IPS-18c (cell line): ENCODE measurements around the gene KLHL1.
"Not testable (repeated sequence)": the region's sequence is repeated elsewhere in the genome, so short reads cannot be mapped to it uniquely, and the experiment has no call there.

Experiments
- H3K4me3 ChIP-seq: 2 replicates; pipeline ENCODE4 v1.7.0; 2013; ENCODE audit warnings: low read depth, mild to moderate bottlenecking, low read length, moderate library complexity; ENCODE audit not compliant: insufficient read depth
- H3K9me3 ChIP-seq: one replicate; pipeline ENCODE4 v1.6.1; 2013; ENCODE audit warnings: mild to moderate bottlenecking, low read length, moderate library complexity; ENCODE audit not compliant: control insufficient read depth, insufficient read depth

KLHL1 gene, protein sequence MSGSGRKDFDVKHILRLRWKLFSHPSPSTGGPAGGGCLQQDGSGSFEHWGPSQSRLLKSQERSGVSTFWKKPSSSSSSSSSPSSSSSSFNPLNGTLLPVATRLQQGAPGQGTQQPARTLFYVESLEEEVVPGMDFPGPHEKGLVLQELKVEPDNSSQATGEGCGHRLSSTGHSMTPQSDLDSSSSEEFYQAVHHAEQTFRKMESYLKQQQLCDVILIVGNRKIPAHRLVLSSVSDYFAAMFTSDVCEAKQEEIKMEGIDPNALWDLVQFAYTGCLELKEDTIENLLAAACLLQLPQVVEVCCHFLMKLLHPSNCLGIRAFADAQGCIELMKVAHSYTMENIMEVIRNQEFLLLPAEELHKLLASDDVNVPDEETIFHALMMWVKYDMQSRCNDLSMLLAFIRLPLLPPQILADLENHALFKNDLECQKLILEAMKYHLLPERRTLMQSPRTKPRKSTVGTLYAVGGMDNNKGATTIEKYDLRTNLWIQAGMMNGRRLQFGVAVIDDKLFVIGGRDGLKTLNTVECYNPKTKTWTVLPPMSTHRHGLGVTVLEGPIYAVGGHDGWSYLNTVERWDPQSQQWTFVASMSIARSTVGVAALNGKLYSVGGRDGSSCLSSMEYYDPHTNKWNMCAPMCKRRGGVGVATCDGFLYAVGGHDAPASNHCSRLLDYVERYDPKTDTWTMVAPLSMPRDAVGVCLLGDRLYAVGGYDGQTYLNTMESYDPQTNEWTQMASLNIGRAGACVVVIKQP

DNA sequence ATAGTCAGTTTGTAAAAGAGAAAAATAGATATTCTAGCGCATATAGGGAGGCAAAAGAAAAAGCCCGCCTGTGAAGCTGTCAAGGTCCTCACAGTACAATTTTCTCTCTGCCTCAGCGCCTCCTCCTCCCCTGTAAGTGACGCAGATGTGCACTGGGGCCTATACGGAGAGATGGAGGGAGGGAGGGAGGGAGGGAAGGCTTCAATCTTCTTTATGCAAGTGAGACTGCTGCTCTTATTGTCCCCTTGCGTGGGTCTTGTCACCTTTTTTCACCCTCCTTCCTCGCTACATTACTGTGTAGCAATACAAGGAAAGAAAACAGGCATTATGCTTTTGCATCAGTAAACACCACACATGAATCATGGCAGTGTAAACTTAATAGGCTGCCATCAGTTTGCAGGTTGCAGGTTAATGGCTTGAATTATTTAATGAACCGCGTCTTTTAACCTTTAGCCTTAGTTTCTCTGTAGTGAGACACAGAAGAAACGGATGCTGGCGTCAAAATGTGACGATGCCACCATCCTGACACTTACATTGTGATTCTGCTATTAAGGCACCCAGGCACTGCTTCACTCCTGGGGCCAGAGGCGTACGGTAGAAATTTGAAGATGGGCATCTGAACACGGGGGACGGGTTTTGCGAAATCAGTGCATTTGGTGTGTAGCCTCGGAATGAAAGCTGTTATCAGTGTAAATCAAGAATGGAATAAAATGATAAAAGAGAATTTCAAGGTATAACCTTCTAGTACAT is at the start of gene KLHL1:
Gene KLHL1 (minus strand): TSS at position 97 of the 750 bp plus-strand sequence. CDS start 753 bp downstream, outside the sequence.
- Histone ChIP-seq H3K9me3 (no peaks in the 10 kb centered on the region), H3K4me3 (peak within 1 kb of the TSS; percentile 46)

DNA sequence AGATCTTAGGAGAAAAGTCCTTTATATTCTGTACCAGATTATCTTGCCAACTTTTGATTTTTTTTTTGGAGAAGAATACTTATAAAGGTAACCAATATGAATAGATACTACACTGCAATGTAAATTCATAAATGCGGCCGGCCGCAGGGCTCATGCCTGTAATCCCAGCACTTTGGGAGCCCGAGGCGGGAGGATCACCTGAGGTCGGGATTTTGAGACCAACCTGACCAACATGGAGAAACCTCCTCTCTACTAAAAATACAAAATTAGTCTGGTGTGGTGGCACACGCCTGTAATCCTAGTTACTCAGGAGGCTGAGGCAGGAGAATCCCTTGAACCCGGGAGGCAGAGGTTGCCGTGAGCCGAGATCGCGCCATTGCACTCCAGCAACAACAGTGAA is 34.4 kb upstream of the KLHL1 start:
- not testable (repeated sequence) for H3K9me3 ChIP-seq

DNA sequence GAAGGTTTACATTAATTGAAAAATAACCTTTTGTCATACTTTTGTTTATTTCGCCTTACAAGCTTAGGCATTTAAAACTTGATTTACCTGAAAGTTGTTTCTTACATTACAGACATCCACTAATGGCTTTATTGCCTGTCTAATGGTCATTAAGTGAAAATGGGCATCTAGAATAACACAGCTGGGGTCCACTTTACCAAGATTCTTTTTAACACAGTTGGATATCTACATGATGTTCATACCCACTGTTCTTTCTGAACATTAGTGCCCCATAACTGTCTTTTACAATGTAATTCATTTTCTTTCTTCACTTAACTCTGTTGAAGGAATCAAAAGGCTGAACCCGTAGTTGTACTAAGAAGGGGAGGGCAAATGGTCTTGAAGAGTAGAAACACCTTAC is 19.8 kb upstream of the KLHL1 start:
- H3K4me3 ChIP-seq = no peak overlapping the region
- no peaks in the 10 kb centered on the region for H3K9me3 ChIP-seq

More for the DNA sequence above, 34.4 kb upstream of the KLHL1 start:
- H3K4me3 ChIP-seq = not testable (repeated sequence)

DNA sequence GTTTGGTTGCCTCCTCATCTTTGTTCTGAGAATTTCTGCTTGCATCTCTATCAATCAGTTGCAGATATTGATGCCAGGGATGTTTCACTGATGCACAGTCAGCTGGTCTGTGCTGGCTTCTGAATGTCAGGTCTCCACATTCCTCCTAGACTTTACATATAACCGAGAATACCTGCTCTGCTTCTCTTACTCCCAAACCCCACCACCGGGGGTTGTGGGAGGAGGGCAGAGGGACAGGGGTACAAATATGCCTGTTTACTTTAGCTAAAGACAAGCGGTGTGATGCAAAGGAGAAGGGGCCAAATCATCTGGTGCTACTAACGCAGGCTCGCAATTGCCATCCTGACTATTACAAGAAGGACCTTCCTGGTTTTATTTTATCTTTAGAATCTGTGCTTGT is 17.4 kb upstream of the KLHL1 start:
- Histone ChIP-seq H3K4me3 (no peak overlapping the region), H3K9me3 (no peaks in the 10 kb centered on the region)

DNA sequence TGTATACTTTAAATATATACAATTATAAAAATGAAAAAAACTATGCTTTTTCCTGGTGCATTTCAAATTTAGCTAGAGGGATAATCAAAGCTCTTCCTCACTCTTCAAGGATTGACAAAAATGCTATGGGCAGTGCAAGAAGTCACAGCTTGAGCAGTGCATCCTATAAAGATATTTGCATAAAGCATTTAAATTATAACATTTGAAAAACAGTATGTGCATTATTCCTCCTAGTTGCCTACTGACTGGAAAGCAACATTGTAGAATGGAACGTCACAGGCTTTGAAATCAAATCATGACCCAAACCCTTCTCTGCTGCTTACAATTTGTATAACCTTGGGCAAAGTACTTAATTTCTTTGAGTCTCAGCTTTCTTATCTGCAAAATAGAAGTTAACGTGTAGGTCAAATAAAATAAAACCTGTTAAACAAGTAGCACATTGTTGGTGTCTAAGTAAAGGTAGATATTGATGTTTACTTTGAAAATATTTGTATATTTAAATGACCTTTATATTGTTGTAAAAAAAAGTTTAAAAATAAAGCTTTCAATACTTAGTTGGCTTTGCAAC is 9.2 kb upstream of the KLHL1 start:
- no peak overlapping the region for H3K4me3 ChIP-seq
- no peaks in the 10 kb centered on the region for H3K9me3 ChIP-seq

DNA sequence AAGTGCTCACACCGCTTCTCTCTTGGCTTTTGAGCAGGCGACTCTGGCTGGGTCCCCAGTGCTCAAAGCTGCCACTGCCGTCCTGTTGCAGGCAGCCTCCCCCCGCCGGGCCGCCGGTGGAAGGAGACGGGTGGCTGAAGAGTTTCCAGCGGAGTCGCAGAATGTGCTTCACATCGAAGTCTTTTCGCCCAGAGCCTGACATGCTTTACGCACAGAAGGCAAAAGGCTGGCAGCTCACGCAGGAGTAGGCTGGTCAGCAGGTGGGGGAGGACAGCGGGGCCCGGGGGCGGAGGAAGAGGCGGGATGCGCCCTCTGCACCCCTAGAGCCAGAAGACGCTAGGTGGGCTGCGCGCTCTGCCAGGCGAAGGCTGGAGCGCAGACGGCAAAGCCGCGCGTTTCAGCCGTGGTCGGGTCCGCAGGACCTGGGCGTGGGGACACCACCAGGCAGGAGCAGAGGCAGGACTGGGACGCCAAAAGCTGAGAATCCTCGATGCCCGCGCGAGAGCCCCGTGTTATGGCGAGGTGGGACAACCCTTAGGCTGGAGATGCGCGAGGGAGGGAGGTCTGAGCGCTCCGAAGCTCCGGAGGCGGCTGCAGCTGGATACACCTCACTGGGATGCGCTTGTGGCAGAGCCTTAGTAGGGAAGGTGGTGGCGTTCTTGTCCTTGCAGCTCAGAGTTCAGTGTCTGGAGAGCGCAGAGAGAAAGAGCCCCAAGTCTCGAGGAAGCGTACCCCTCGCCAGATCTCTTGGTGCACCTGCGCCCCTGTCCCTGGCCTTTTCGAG is 562 bp downstream of the KLHL1 start, which contains the start of gene ATXN8OS:
Gene ATXN8OS (plus strand): TSS at position 329 of the 784 bp plus-strand sequence.
- peak within 1 kb of the TSS; percentile 46 for H3K4me3 ChIP-seq

DNA sequence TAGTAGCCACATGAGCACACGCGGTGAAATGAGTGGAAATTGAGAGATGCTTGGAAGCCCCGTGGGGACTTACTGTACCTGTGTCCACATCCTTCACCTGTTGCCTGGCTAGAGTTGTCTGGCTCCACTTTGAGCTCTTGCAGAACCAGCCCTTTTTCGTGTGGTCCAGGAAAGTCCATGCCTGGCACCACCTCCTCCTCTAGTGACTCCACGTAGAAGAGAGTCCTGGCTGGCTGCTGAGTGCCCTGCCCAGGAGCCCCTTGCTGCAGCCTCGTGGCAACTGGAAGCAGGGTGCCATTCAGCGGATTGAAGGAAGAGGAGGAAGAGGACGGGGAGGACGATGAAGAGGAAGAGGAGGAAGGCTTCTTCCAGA is 1.1 kb downstream of the KLHL1 start:
- no peaks in the 10 kb centered on the region for H3K9me3 ChIP-seq
- H3K4me3 ChIP-seq = peak overlapping the region; percentile 46; the same call in 1 of the 2 replicates

More for the DNA sequence above, 562 bp downstream of the KLHL1 start, which contains the start of gene ATXN8OS:
- H3K9me3 ChIP-seq = no peaks in the 10 kb centered on the region

DNA sequence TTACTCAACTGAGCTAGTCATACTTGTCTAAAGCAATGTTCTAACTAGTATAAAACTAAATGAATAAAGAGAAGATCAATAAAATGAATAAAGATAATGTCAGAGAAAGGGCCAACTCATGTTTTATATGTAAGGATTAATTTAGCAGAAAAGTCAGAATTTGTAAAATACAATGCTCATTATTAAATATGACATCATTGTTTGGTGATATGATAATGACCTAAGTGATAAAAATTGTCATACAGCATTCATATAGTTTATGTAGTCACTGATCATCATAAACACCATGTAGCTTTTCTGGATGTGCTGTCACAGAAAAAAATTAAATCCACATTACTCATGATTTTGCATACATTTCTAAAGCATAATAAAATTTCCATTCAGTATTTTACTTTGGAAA is 3.8 kb downstream of the KLHL1 start:
- Histone ChIP-seq H3K9me3 (no peaks in the 10 kb centered on the region), H3K4me3 (no peak overlapping the region)

DNA sequence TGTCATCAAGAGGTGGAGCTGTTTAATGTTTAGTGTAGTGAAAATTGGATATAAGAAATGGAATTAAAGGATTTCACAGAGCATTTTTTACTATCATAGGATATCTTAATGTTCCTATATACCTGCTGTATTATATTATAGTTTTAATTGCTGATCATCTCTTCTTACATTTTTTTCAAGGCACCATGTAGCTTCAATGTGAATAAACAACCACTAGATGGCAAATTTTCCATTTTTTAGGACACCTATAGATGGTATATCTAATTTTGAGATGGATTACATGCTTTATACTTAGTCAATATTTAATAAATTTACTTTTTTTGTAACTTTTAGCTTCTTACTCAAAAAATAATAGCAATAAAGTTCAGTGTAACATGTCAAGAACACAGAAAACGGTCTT is 9.6 kb downstream of the KLHL1 start:
- H3K9me3 ChIP-seq = no peaks in the 10 kb centered on the region
- H3K4me3 ChIP-seq = no peak overlapping the region

DNA sequence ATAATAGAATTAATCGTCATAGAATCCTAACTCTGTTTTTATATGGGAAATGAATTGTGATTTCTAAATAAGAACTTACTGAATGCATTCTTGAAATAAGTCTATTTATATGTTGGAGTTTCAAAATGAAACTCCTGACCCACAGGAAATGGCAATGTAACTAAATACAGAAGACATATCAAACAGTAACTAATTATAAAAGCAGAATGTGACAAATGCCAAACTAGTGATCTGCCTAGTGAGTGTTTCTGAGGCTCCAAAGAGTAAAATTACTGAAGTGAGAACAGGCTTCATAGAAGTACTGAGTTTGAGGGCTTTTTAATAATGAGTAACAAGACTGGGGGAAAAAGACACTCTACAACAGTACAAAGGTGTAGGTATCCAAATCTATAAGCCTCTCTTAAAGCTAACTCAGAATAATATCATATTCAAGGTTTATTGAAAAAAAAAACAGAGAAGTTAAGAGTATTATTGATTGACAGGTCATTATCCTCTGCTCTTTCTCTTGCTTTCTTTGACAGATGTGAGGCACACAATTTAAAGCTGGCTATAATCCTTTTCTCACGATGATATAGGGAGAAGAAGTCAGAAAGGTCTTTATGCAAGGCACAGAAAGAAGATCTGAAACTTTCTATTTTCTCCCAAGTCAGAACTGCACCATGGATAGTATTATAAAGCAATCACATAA is 18.1 kb downstream of the KLHL1 start:
- H3K9me3 ChIP-seq = no peaks in the 10 kb centered on the region

DNA sequence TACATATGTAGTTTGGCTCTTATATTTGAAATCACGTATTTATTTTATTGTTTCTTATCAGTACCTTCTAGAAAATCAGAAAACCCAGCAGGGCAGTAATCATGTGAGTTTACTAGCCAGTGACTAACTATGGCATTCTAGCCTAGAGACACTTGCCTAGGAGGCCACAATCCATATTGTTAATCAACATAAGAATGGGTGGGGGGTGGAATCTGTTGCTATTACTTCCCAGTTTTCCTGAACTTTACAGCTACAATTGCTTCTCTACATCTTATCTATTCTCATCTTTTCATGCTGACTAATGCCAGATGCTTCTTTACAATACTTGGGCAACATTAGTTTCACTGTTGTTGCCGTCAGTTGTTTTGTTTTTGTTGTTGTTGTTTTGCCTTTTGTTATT is 19.3 kb downstream of the KLHL1 start:
- Histone ChIP-seq H3K4me3 (no peak overlapping the region), H3K9me3 (no peaks in the 10 kb centered on the region)

More for the DNA sequence above, 18.1 kb downstream of the KLHL1 start:
- H3K4me3 ChIP-seq = no peak overlapping the region

DNA sequence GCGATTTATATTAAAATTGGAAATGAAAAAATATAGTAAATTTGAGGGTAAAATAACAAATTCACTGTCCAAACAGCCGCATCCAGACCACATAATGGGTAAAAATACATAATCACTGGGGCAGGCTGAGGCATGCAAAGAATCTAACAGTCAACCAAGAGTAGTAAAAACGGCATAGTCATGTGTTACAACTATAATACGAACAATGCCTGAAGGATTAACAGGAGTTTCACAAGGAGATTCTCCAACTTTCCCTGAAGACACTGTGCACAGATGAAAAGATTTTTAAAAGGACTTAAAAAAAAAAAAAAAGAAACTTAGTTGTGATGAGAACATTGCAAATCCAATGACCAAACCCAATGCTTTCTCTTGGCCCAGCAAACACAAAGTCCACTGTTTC is 21.0 kb downstream of the KLHL1 start:
- Histone ChIP-seq H3K4me3 (no peak overlapping the region), H3K9me3 (no peaks in the 10 kb centered on the region)

DNA sequence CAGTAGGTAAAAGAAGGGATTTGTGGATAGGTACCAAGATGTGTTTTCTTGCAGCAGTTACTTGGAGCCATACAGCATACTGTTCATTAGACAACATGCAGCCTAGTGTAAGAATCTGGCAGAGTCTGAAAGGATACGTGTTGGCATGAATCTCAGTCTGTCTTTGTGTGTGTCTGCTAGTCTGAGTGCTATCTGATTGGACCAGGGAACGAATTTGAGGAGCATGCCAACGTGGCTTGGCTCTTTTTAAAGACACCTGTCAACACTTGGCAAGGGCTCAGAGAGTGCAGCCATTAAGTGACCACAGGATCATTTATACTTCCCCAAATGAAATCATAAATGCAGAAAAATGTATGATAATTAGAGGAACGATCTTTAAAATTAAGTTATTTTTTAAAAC is 28.2 kb downstream of the KLHL1 start:
- H3K9me3 ChIP-seq = no peaks in the 10 kb centered on the region

DNA sequence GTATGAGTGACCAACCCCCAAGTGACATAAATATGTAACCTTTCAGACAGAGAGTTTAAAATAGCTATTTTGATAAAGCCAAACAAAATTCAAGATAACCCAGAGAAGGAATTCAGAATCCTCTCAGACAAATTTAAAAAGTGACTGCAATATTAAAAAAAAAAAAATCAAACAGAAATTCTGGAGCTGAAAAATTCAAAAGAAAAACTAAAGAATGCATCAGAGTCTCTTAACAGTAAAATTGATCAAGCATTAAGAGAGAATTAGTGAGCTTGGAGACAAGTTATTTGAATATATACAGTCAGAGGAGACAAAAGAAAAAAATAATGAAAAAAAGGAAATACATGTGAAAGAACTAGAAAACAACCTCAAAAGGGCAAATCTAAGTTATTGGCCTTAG is 53.7 kb downstream of the KLHL1 start:
- H3K9me3 ChIP-seq = no peaks in the 10 kb centered on the region
- H3K4me3 ChIP-seq = no peak overlapping the region

More for the DNA sequence above, 28.2 kb downstream of the KLHL1 start:
- no peak overlapping the region for H3K4me3 ChIP-seq

DNA sequence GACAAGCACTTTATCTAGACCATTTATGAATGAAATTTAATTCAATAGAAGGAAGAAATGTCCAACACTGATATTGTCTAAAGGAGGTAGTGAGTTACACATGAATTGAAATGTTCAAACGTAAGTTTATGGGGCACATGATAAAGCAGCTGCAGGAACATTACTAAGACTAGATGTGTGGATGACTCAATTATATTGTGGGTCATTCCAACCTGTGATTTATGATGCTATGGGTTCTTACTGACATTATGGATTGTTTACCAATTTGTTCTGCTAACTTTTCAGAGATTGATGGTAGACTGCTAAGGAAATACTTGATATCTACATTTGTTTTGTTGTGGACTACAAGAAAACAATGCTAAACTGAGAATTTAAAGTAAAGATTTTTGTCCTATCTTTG is 56.7 kb downstream of the KLHL1 start:
- H3K4me3 ChIP-seq = no peak overlapping the region
- no peaks in the 10 kb centered on the region for H3K9me3 ChIP-seq

DNA sequence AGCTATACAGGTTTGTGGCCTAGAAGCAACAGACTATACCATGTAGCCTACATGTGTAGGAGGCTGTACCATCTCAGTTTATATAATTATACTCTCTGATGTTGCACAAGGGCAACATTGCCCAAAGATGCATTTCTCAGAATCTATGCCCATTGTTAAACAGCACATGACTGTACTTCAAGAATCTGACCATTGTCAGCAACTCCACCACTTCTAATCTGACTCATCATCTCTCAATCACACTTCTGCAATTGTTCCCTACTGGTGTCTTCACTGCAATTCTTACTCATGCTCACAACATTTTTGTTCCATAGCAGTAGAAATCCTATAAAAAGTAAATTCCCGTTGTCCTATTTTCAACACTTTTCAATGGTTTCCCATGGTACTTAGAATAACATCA is 64.6 kb downstream of the KLHL1 start:
- H3K9me3 ChIP-seq = no peaks in the 10 kb centered on the region
- no peak overlapping the region for H3K4me3 ChIP-seq
